Sciatic nerve (tissue), 2 donors: ENCODE results near the gene UBR7. TPM values are rescaled to one million over a fixed set of nuclear protein-coding genes. Genes with fewer than 3 reads are reported as not detected.

Experiments
- ATAC-seq: fragments of 200-7000 bp; cut with Tn5 transposase; one replicate; pipeline ENCODE4 v1.9.1; 2020; ENCODE audit warnings: mild to moderate bottlenecking, moderate library complexity
- DNase-seq: peaks from one replicate; pipeline ENCODE4 v3.0.0-alpha.2; 2020; ENCODE audit warnings: low spot score
- intact Hi-C: fragments of 100-400 bp; cut with DNase I; formaldehyde crosslinking; loops from one replicate; pipeline ENCODE4 v1.14.2; 2022
- total RNA-seq: library from RNA; stranded (reverse); fragmentation: NEBNext Ultra II Directional; extraction: Animal tissue kit (Norgen Biotek cat#: 25700); gene quantifications from one replicate; pipeline ENCODE4 v1.2.1, GENCODE V29; 2021
- donor health status: DM: no; HTN: no; CAD: no.
- donor health status: DM: no; HTN: no; CAD: no.

Gene UBR7
- total RNA-seq, 1 donor from 2014 or later, result 18.7 TPM

DNA sequence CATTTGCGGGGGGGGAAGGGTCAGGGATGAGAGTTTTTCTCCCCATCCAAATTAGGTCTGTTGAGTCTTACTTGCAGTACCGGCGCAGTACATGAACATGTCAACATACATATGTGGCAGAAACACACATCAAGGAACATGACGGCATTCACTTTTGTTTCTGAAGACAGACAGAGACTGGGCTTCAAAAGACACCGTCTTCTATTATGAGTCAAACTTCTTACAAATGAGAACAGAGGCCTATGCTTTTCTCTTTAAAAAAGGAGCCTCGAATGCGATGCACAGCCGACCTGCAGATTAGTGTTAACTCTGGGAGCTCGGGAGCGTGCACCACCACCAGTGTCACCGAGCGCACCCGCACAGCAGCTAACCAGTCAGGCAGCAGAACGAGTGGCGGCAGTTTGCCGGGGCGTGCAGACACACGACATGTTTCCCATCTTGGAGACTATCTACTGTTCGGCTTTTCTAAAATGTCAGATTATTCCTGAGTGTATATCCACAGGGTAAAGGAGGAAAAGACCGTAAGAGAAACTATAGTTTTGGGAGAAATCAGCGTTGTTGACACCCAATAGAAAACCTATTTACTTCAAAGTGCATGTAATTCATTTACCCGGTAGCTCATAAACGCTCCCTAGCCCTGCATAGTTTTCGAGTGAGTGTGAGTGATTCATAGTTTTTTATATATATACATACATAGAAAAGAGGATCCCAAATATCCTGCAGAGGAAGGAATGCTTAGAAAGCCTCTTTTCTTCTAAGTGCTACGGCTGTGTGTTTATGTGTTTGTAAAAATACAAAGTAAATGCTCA, 33.0 kb downstream of the UBR7 start:
- ATAC-seq, result no peak
- intact Hi-C loops, result no loop called here
- no peak for DNase-seq

DNA sequence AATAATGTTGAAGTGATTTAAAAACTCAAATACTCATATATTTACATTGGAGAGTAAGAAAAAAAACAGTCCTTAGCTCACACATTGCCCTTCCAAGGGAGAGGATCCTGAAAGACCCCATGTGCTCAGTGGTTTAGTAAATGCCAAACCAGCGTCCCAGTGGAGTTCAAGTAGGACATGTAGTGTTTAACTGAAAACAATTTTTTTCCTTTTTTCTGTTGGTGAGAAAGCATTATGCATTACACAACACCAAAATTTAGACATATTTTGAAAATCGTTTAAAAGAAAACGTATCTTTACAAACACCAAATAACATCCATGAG, 33.6 kb downstream of the UBR7 start:
- DNase-seq (no peak), ATAC-seq (peak; percentile 57)
- intact Hi-C loops, result no loop called here

GRCh38 chr14:93245764-93246420, 38.8 kb downstream of the UBR7 start:
- DNase-seq (no peak), ATAC-seq (no peak)
- intact Hi-C loops, result no loop called here

- DNase-seq (no peak), ATAC-seq (no peak)
- intact Hi-C loops, result no loop called here
These were observed 39.5 kb downstream of the UBR7 start for GRCh38 chr14:93246534-93246933.

- ATAC-seq, result no peak
- intact Hi-C loops, result no loop called here
These were observed 42.2 kb downstream of the UBR7 start for GRCh38 chr14:93249128-93249831.

DNA sequence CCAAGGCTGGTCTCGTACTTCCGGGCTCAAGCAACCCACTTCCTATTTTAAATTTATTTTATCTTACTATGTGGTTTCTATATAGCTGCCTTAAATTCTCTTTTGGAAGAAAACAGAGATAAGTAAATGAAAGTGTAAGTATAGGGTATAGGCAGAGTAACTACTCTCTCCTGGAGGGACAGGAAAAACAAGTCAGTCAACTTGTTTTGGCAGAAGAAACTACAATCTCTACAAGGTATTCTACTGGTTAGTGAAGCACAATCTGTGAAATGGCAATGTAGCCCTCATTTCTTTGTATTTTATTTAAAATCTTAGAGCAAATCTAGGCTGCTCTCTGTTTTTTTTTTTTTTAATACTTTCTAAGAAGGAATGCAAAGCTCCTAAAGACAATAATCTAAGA, 55.4 kb downstream of the UBR7 start:
- ATAC-seq, result no peak
- intact Hi-C loops, result no loop called here
- no peak for DNase-seq

More at GRCh38 chr14:93249128-93249831, 42.2 kb downstream of the UBR7 start:
- DNase-seq, result no peak

DNA sequence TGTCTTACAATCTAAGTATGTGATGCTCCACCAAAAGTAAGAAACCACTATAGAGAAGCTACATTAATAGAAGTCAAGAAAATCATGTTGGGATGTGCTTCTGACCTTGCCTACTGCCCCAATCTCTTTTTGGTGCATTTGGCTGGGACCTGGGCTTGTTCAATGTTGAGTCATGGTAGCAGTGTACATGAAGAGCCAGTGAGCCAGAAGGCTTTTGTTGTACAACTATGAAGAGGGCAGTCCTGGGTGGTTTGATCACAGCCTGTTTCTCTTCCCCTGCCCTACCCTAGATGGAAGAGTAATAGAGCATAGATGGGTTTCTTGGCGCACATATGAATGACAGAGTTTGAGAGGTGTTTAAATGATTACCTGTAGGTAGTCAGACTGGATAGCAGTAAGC, 56.4 kb downstream of the UBR7 start:
- intact Hi-C loops, result no loop called here
- ATAC-seq, result no peak
- DNase-seq, result no peak

DNA sequence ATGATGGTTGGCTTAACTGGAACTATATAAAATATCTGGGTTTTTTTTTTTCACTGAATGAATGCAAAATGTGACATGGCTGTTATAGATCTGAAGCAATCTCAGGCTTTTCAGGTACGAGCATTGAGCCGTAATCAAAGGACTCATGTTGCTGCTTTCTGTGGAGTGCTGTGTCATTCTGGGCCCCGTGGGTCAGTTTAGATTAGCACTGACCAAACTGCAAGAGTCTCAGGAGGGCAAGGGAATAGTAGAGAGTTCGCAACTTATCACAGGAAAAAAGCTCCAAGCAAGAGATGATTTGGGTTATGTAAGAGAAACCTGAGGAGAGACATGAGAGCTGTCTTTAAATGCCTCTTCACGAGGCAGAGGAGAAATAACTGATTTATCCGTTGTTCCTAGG, 59.1 kb downstream of the UBR7 start:
- no peak for ATAC-seq
- no peak for DNase-seq
- intact Hi-C loops, result no loop called here

- intact Hi-C loops, result no loop called here
- no peak for DNase-seq
- no peak for ATAC-seq
These were observed 60.2 kb downstream of the UBR7 start for GRCh38 chr14:93267149-93267711.

DNA sequence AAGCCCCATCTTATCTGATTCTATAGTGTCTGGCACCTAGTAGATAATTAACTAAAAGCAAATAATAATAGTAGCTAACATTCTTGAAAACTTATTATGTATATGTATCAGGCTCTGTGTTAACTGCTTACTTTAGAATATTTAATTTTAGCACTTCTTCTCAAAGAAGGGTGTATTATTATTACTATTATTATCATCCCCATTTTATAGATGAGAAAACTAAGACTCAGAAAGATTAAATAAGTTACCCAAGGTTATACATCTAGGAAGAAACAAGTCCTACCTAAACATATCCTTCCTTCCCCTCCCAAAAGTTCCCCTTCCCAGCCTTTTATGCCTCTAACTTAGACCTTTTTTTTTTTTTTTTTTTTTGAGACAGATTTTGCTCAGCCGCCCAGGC, 61.4 kb downstream of the UBR7 start:
- ATAC-seq, result no peak
- no peak for DNase-seq
- intact Hi-C loops, result no loop called here

GRCh38 chr14:93269341-93270068, 62.4 kb downstream of the UBR7 start:
- ATAC-seq (peak; percentile 34), DNase-seq (no peak)
- intact Hi-C loops, result no loop called here

GRCh38 chr14:93271111-93271510, 64.1 kb downstream of the UBR7 start:
- ATAC-seq (no peak), DNase-seq (no peak)
- intact Hi-C loops, result no loop called here

GRCh38 chr14:93274055-93274806, 67.2 kb downstream of the UBR7 start:
- DNase-seq, result no peak
- intact Hi-C loops, result no loop called here
- ATAC-seq, result no peak

GRCh38 chr14:93276031-93276716, 69.1 kb downstream of the UBR7 start:
- ATAC-seq (no peak), DNase-seq (no peak)
- intact Hi-C loops, result no loop called here
